BLaER1 (cell line): ENCODE measurements around the gene SEPTIN5.

Source experiments
- H3K27ac ChIP-seq: shearing (Covaris generic); formaldehyde crosslinking; 2 replicates; pipeline ENCODE4 v1.8.1; 2022
- H3K27me3 ChIP-seq: shearing (Covaris generic); formaldehyde crosslinking; 2 replicates; pipeline ENCODE4 v1.8.1; 2022
- H3K36me3 ChIP-seq: shearing (Covaris generic); formaldehyde crosslinking; 2 replicates; pipeline ENCODE4 v1.8.1; 2022
- H3K4me1 ChIP-seq: shearing (Covaris generic); formaldehyde crosslinking; 2 replicates; pipeline ENCODE4 v1.8.1; 2022
- H3K4me2 ChIP-seq: shearing (Covaris generic); formaldehyde crosslinking; 2 replicates; pipeline ENCODE4 v1.8.1; 2022
- H3K4me3 ChIP-seq: shearing (Covaris generic); formaldehyde crosslinking; 2 replicates; pipeline ENCODE4 v1.8.1; 2022
- H3K9ac ChIP-seq: shearing (Covaris generic); formaldehyde crosslinking; 2 replicates; pipeline ENCODE4 v1.8.1; 2022
- H3K9me3 ChIP-seq: shearing (Covaris generic); formaldehyde crosslinking; 2 replicates; pipeline ENCODE4 v1.8.1; 2022
- H4K20me1 ChIP-seq: shearing (Covaris generic); formaldehyde crosslinking; 2 replicates; pipeline ENCODE4 v1.8.1; 2022
- Cebpa-rat ChIP-seq: shearing (Covaris generic); IDR thresholded peaks from 2 replicates; pipeline ENCODE4 v1.8.1; 2022

Gene SEPTIN5

GRCh38 chr22:19749876-19750275 lies 35.6 kb downstream of the SEPTIN5 start:
- Histone ChIP-seq H4K20me1 (peaks cover 33% of the 10 kb centered on the region; the same call in 1 of the 2 replicates), H3K36me3 (no peaks in the 10 kb centered on the region), H3K4me3 (no peak overlapping the region), H3K9me3 (no peaks in the 10 kb centered on the region), H3K9ac (no peak overlapping the region), H3K4me1 (peaks cover 21% of the 10 kb centered on the region), H3K4me2 (no peak overlapping the region), H3K27ac (no peak overlapping the region), H3K27me3 (peaks cover 59% of the 10 kb centered on the region)
- TF ChIP-seq Cebpa-rat = no peak

GRCh38 chr22:19750507-19751490 lies 36.5 kb downstream of the SEPTIN5 start:
- TF ChIP-seq Cebpa-rat = no peak
- Histone ChIP-seq H3K27me3 (peaks cover 68% of the 10 kb centered on the region), H3K4me3 (no peak overlapping the region), H3K9ac (no peak overlapping the region), H3K9me3 (no peaks in the 10 kb centered on the region), H3K36me3 (no peaks in the 10 kb centered on the region), H4K20me1 (peaks cover 41% of the 10 kb centered on the region; the same call in 1 of the 2 replicates), H3K4me1 (peaks cover 17% of the 10 kb centered on the region), H3K27ac (no peak overlapping the region), H3K4me2 (no peak overlapping the region)

GRCh38 chr22:19751497-19752245 lies 37.4 kb downstream of the SEPTIN5 start:
- no peak for TF ChIP-seq Cebpa-rat
- H3K4me3 ChIP-seq = no peak overlapping the region
- no peak overlapping the region for H3K9ac ChIP-seq
- peaks cover 49% of the 10 kb centered on the region; the same call in 1 of the 2 replicates for H4K20me1 ChIP-seq
- no peak overlapping the region for H3K4me2 ChIP-seq
- H3K9me3 ChIP-seq = no peaks in the 10 kb centered on the region
- no peak overlapping the region for H3K27ac ChIP-seq
- H3K4me1 ChIP-seq = peaks cover 17% of the 10 kb centered on the region
- H3K27me3 ChIP-seq = peaks cover 77% of the 10 kb centered on the region
- H3K36me3 ChIP-seq = no peaks in the 10 kb centered on the region

DNA sequence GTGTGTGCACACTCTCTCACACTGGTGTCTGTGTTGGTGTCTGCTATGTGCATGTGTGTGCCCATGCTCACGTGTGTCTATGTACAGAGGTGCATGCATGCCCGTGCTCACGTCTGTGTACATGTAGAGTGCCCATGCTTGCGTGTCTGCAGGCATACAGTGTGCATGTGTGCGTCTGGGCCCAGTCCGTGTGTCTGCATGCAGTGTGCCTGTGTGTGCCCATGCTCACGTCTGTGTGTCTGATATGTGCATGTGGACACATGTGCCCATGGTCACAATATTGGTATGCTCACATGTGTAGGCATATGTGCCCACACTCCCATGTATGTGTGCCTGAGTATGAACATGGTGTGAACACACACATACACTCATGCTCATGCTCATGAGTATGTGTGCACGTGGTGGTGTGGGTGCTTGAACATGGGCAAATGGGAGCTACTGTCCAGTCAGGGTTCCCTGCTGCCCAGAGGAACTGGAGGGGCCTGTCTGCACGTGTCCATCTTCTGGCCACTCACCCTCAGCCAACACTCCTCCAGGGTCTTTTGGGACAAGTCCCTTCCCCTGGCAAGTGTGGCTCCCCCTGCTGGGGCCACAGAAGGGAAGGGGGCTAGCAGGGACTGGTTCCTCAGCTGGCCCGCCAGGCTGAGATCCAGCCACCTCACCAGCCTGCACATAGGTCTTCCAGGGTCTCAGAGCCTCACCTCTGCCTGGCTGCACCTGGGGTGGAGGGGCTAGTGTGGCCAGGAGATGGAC lies 39.0 kb downstream of the SEPTIN5 start:
- TF ChIP-seq Cebpa-rat = no peak
- Histone ChIP-seq H3K27ac (no peak overlapping the region), H3K9me3 (no peaks in the 10 kb centered on the region), H3K4me3 (no peak overlapping the region), H3K4me2 (no peak overlapping the region), H3K36me3 (no peaks in the 10 kb centered on the region), H3K27me3 (peaks cover 93% of the 10 kb centered on the region), H4K20me1 (peaks cover 64% of the 10 kb centered on the region), H3K9ac (no peak overlapping the region), H3K4me1 (peaks cover 26% of the 10 kb centered on the region)

DNA sequence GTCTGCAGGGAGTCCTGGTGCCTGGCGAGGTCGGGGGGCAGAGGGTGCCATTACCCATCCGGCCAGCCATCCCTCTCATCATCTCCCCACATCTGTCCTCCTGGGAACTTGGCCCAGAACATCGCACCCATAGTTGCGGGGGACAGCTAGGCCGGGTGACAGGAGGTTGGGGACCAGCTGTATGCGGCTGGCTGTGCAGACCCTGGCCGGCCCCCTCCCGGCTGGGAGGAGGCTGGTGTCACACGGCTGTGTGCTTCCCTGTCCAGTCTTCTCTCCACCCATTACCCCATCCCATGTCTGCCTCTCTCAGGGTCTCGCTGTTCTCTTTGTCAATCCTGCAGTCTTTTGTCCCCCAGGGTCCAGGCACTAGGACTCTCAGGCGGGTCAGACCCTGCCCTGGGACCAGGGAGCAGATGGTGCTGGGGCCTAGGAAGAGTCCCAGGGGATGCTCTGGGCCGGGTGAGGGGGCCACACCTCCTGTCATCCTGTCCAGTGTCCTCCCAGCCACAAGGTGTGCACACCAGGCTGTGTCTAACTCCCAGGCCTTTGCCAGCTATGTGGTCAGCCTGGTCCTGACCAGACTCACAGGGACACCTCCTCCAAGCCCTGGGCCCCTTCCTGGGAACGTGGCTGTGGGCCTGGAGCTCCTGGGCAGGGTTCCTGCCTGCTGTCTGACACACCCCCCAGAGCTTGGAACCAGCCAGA lies 39.8 kb downstream of the SEPTIN5 start:
- H3K4me2 ChIP-seq = no peak overlapping the region
- H3K36me3 ChIP-seq = no peaks in the 10 kb centered on the region
- no peak overlapping the region for H3K9ac ChIP-seq
- H3K4me1 ChIP-seq = peaks cover 19% of the 10 kb centered on the region
- no peak for TF ChIP-seq Cebpa-rat
- H3K4me3 ChIP-seq = no peak overlapping the region
- peaks cover 94% of the 10 kb centered on the region for H3K27me3 ChIP-seq
- peaks cover 73% of the 10 kb centered on the region for H4K20me1 ChIP-seq
- H3K9me3 ChIP-seq = no peaks in the 10 kb centered on the region
- H3K27ac ChIP-seq = no peak overlapping the region

- no peaks in the 10 kb centered on the region for H3K36me3 ChIP-seq
- H3K4me3 ChIP-seq = no peak overlapping the region
- H3K27ac ChIP-seq = no peak overlapping the region
- H3K9me3 ChIP-seq = no peaks in the 10 kb centered on the region
- H4K20me1 ChIP-seq = peaks cover 79% of the 10 kb centered on the region
- H3K9ac ChIP-seq = no peak overlapping the region
- no peak overlapping the region for H3K4me2 ChIP-seq
- peaks cover 17% of the 10 kb centered on the region for H3K4me1 ChIP-seq
- H3K27me3 ChIP-seq = peaks cover 97% of the 10 kb centered on the region
- TF ChIP-seq Cebpa-rat = no peak
These were observed 40.4 kb downstream of the SEPTIN5 start for GRCh38 chr22:19754701-19755144.

DNA sequence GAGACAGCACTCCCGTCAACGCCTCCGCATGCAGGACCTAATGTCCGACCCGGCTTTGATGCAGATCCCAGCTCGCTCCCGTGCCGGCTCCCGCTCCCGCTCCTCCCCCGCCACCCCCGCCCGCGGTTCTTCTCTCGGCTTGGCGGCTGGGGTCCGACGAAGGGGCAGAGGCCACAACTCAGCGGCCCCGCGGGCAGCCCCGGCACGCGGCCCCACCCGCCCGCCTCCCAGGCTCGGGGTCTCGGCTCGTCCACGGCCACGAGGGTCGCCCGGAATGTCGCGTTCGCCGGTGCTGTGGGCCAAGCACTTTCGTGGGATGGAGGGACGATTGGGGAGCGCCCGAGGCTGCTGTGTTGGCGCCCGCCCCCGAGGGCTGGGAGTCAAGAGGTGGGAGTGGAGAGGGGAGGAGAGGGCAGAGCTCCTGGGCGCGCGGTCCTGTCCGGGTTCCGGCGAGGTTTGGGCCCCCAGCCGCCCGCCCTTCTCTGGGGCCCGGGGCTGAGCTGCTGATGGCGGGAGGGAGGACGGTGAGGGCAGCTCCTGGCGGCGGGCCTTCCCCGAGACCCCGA lies 40.9 kb downstream of the SEPTIN5 start:
- Histone ChIP-seq H3K36me3 (no peaks in the 10 kb centered on the region), H3K9ac (no peak overlapping the region), H3K27ac (no peak overlapping the region), H3K9me3 (no peaks in the 10 kb centered on the region), H3K4me3 (no peak overlapping the region), H3K4me1 (peaks cover 17% of the 10 kb centered on the region), H4K20me1 (peaks cover 84% of the 10 kb centered on the region), H3K4me2 (no peak overlapping the region), H3K27me3 (peaks cover 97% of the 10 kb centered on the region)
- TF ChIP-seq Cebpa-rat = no peak

DNA sequence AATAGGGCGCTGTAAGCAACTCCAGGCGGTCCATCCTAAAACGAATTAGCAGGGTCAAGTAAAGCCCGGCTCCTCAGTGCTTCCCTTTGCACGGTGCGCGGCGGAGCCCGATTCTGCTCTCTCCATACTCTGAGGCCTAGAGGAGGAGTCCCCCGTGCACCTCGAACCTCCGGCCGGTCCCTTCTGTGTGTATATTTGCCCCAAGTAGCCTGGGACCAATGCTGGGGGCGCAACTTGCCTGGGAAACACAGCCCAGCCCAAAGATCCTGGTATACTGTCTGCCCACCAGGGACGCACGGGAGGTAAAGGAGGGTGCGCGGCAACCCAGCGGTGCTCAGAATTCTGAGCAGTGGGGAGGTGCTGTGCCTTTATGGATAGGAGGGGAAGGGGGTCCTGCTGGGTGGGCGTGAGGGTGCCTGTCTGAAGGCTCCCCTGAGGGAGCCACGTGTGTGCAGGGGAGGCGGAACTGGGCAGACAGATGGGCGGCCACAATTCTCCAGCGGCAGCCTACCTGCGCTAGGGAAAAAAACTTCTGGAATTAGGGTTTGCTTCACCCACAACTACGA lies 41.5 kb downstream of the SEPTIN5 start:
- Histone ChIP-seq H3K9me3 (no peaks in the 10 kb centered on the region), H4K20me1 (peaks cover 84% of the 10 kb centered on the region), H3K4me3 (no peak overlapping the region), H3K4me1 (peaks cover 17% of the 10 kb centered on the region), H3K36me3 (no peaks in the 10 kb centered on the region), H3K27ac (no peak overlapping the region), H3K27me3 (peaks cover 100% of the 10 kb centered on the region), H3K4me2 (peak overlapping the region; percentile 64; the same call in 1 of the 2 replicates), H3K9ac (no peak overlapping the region)
- no peak for TF ChIP-seq Cebpa-rat
